RWPE2 (cell line): ENCODE data around the gene CARHSP1.

Source experiments
- ATAC-seq: fragments of 200-7000 bp; cut with Tn5 transposase; 3 replicates; pipeline ENCODE4 v1.9.1; 2021; ENCODE audit warnings: low read depth
- DNase-seq: peaks from one replicate; pipeline ENCODE4 v3.0.0-alpha.2; 2020; ENCODE audit warnings: low spot score
- H3K27ac ChIP-seq: fragments of 450-650 bp; 2 replicates; pipeline ENCODE4 v1.5.1; 2017; ENCODE audit warnings: mild to moderate bottlenecking; ENCODE audit not compliant: poor library complexity, severe bottlenecking
- H3K27me3 ChIP-seq: fragments of 250-450 bp; sonication (Bioruptor Pico); 2 replicates; pipeline ENCODE4 v1.5.1; 2021; ENCODE audit warnings: mild to moderate bottlenecking, moderate library complexity; ENCODE audit not compliant: insufficient read depth, poor library complexity, severe bottlenecking
- H3K36me3 ChIP-seq: fragments of 250-450 bp; sonication (Bioruptor Pico); 2 replicates; pipeline ENCODE4 v1.5.1; 2020; ENCODE audit warnings: low read depth, mild to moderate bottlenecking, moderate library complexity
- H3K4me1 ChIP-seq: fragments of 250-450 bp; sonication (Bioruptor Pico); 2 replicates; pipeline ENCODE4 v1.5.1; 2021; ENCODE audit warnings: mild to moderate bottlenecking, moderate library complexity; ENCODE audit not compliant: insufficient read depth, poor library complexity, severe bottlenecking
- H3K4me3 ChIP-seq: fragments of 250-450 bp; sonication (Bioruptor Pico); 2 replicates; pipeline ENCODE4 v1.5.1; 2021; ENCODE audit warnings: mild to moderate bottlenecking, moderate library complexity; ENCODE audit not compliant: severe bottlenecking
- H3K9me3 ChIP-seq: fragments of 250-450 bp; sonication (Bioruptor Pico); 2 replicates; pipeline ENCODE4 v1.5.1; 2021; ENCODE audit warnings: mild to moderate bottlenecking, moderate library complexity; ENCODE audit not compliant: severe bottlenecking
- CTCF ChIP-seq: fragments of 450-650 bp; IDR thresholded peaks from one replicate; pipeline ENCODE4 v1.5.1; 2017; ENCODE audit warnings: mild to moderate bottlenecking, moderate library complexity; ENCODE audit not compliant: poor library complexity, severe bottlenecking

Gene CARHSP1

GRCh38 chr16:8859913-8860881, 8.6 kb downstream of the CARHSP1 start:
- Histone ChIP-seq H3K4me3 (no peak overlapping the region), H3K4me1 (peaks cover 13% of the 10 kb centered on the region), H3K27ac (peak overlapping the region; percentile 16), H3K36me3 (peaks cover 63% of the 10 kb centered on the region), H3K9me3 (no peaks in the 10 kb centered on the region), H3K27me3 (no peaks in the 10 kb centered on the region)
- no peak for TF ChIP-seq CTCF
- no peak for ATAC-seq
- no peak for DNase-seq

DNA sequence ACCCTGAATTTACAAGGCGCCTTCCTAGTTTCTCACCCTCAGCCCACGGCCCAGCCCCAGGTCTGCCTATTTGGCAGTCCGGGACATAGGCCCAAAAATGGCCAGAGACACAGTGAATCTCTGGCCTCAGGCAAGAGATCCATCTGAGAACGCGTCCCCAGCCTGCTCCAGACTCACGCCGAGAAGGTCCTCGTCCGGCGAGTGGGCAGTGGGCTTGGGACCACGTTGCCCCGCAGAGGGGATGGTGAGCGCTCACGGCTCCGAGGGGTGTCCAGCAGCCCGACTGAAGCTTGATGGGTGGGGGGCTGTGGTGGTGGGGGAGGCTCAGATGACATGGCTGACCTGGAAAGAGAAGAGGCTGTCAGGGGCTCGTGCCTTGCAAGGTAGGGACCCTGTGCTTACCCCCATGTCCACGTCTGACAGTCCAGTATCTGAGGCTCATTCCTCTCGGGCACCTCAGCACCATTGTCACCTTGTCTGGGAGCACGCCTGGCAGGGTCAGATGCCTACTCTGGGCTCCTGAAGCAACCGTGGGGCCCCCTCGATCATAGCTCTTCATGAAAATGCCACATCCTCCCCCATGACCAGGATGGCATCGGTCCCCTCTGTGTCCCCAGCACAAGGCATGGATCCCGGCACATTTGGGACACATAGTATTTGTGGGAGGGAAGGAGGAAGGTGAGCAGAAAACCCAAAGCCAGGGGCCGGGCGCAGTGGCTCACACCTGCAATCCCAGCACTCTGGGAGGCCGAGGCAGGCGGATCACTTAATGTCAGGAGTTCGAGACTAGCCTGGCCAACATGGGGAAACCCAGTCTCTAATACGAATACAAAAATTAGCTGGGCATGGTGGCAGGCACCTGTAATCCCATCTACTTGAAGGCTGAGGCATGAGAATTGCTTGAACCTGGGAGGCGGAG, 9.6 kb downstream of the CARHSP1 start:
- H3K4me1 ChIP-seq = peaks cover 8% of the 10 kb centered on the region
- no peak overlapping the region for H3K4me3 ChIP-seq
- peak overlapping the region; percentile 16 for H3K27ac ChIP-seq
- peaks cover 64% of the 10 kb centered on the region for H3K36me3 ChIP-seq
- DNase-seq (peak; percentile 52), ATAC-seq (no peak)
- no peaks in the 10 kb centered on the region for H3K9me3 ChIP-seq
- TF ChIP-seq CTCF = no peak
- no peaks in the 10 kb centered on the region for H3K27me3 ChIP-seq

DNA sequence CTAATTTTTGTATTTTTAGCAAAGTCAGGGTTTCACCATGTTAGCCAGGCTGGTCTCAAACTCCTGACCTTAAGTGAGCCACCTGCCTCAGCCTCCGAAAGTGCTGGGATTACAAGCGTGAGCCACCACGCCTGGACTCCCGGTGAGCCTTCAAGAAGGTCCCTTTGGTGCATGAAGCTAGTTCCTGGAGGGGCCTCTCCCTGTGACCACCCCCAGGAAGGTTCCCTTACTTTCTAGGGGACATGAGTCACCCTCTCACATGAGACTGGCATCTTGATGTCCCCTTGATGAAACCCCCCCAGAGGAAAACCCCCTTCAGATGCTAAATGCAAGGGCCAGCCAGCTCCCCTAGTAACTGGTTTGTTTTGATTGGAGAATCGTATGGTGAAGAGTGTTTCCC, 12.8 kb downstream of the CARHSP1 start:
- ATAC-seq (no peak), DNase-seq (no peak)
- no peak overlapping the region for H3K4me3 ChIP-seq
- H3K9me3 ChIP-seq = no peaks in the 10 kb centered on the region
- peaks cover 80% of the 10 kb centered on the region for H3K36me3 ChIP-seq
- TF ChIP-seq CTCF = no peak
- H3K27ac ChIP-seq = no peak overlapping the region
- peaks cover 14% of the 10 kb centered on the region for H3K4me1 ChIP-seq
- H3K27me3 ChIP-seq = no peaks in the 10 kb centered on the region

GRCh38 chr16:8855051-8855786, 13.6 kb downstream of the CARHSP1 start:
- Histone ChIP-seq H3K27me3 (no peaks in the 10 kb centered on the region), H3K4me3 (no peak overlapping the region), H3K9me3 (no peaks in the 10 kb centered on the region), H3K36me3 (peaks cover 82% of the 10 kb centered on the region), H3K27ac (no peak overlapping the region), H3K4me1 (peaks cover 16% of the 10 kb centered on the region)
- ATAC-seq (no peak), DNase-seq (peak; percentile 23)
- no peak for TF ChIP-seq CTCF
